ENCODE data around the gene ATOH7. TPM values are rescaled to one million over a fixed set of nuclear protein-coding genes. Genes with fewer than 3 reads are reported as not detected.

The ATOH7 gene
- total RNA-seq, 2 experiments from 2014 or later = 0.21 to 0.57 TPM

- H3K4me3 ChIP-seq (ENCODE audit: low read depth, low read length, poor library complexity, severe bottlenecking) = no peak overlapping the region
- no peak overlapping the region for H3K27ac ChIP-seq (ENCODE audit: low read depth, low read length, poor library complexity, severe bottlenecking)
- no peak for TF ChIP-seq CTCF (conservative IDR thresholded peaks at IDR 0.05; ENCODE audit: low read length)
- no peak for TF ChIP-seq EZH2phosphoT487 (IDR thresholded peaks at IDR 0.05; ENCODE audit: borderline replicate concordance, low read depth, low read length)
- no peak overlapping the region for H2AFZ ChIP-seq (ENCODE audit: low read length)
- ChIA-PET POLR2A (interaction anchor here (0.7 kb wide), 2 partner anchors 14 to 42 kb away, joined by 3 to 7 read pairs; no protein-coding TSS in a partner anchor), CTCF (ENCODE audit: unreplicated experiment) (no interaction called here)
- intact Hi-C loops (cut with micrococcal nuclease; ENCODE audit: unreplicated experiment) = no loop called here
- H3K36me3 ChIP-seq (ENCODE audit: insufficient read depth, low read length) = no peaks in the 10 kb centered on the region
- no peaks in the 10 kb centered on the region for H3K4me1 ChIP-seq (ENCODE audit: insufficient read depth, low read length, poor library complexity, severe bottlenecking)
- H3K9me2 ChIP-seq (ENCODE audit: insufficient read depth, low read length) = no peaks in the 10 kb centered on the region
- no TSS peak for BruUV-seq (replicated peaks)
- DNase-seq (ENCODE audit: low spot score) = no peak
- H3K79me2 ChIP-seq (ENCODE audit: insufficient read depth, low read depth, low read length) = no peaks in the 10 kb centered on the region
- no peak overlapping the region for H3K4me2 ChIP-seq (ENCODE audit: low read length)
- 0 out of 2 replicates have a peak, but pooled peaks cover 3% of the 10 kb centered on the region for H3K9me3 ChIP-seq (ENCODE audit: low read length)
- H4K20me1 ChIP-seq (ENCODE audit: insufficient read depth, low read length) = no peaks in the 10 kb centered on the region
Measured at GRCh38 chr10:68272833-68273232, 40.9 kb upstream of the ATOH7 start.

DNA sequence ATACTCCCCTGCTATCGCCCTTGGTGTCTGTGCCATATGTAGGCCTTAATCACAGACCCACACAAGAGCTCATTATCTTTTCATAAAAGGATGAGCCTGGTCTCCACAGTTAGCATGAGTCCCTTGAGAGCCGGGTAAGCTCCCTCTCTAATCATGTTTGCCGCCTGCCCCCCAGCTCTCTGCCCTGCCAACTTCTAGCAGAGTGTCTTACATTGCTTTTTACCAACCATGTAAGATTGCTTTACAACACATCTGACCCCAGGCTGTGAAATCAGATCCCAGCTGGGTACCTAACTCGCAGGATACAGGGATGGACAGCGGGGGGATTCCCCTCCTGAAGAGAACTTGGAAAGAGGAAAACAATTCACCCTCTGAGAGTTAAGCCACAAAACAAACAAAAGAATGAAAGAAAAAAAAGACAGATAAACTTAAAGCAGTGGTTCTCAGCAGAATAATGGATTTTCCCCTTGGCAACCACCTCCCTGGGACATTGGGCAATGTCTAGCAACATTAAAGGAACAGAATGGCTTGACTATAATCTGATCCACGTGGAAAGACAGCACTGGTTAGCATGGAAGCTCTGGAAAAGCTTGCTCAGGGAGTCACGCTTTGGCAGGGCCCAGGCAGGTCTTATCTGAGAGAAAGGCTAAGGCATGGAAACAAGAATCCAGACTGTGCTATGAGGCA is 39.4 kb upstream of the ATOH7 start:
- no peak for DNase-seq (ENCODE audit: low spot score)
- H4K20me1 ChIP-seq (ENCODE audit: insufficient read depth, low read length) = no peaks in the 10 kb centered on the region
- no TSS peak for BruUV-seq (replicated peaks)
- no peak overlapping the region for H3K4me3 ChIP-seq (ENCODE audit: low read depth, low read length, poor library complexity, severe bottlenecking)
- H3K79me2 ChIP-seq (ENCODE audit: insufficient read depth, low read depth, low read length) = no peaks in the 10 kb centered on the region
- no peaks in the 10 kb centered on the region for H3K36me3 ChIP-seq (ENCODE audit: insufficient read depth, low read length)
- no peak overlapping the region for H2AFZ ChIP-seq (ENCODE audit: low read length)
- ChIA-PET POLR2A (interaction anchor here (0.6 to 1.5 kb wide), 2 partner anchors 13 to 62 kb away, joined by 3 to 5 read pairs; no protein-coding TSS in a partner anchor), CTCF (ENCODE audit: unreplicated experiment) (no interaction called here)
- intact Hi-C loops (cut with micrococcal nuclease; ENCODE audit: unreplicated experiment) = no loop called here
- no peak overlapping the region for H3K4me2 ChIP-seq (ENCODE audit: low read length)
- H3K27ac ChIP-seq (ENCODE audit: low read depth, low read length, poor library complexity, severe bottlenecking) = no peak overlapping the region
- no peaks in the 10 kb centered on the region for H3K9me2 ChIP-seq (ENCODE audit: insufficient read depth, low read length)
- 0 out of 2 replicates have a peak, but pooled peaks cover under 1% of the 10 kb centered on the region for H3K9me3 ChIP-seq (ENCODE audit: low read length)
- no peaks in the 10 kb centered on the region for H3K4me1 ChIP-seq (ENCODE audit: insufficient read depth, low read length, poor library complexity, severe bottlenecking)
- TF ChIP-seq EZH2phosphoT487 (IDR thresholded peaks at IDR 0.05; ENCODE audit: borderline replicate concordance, low read depth, low read length) (no peak), CTCF (conservative IDR thresholded peaks at IDR 0.05; ENCODE audit: low read length) (no peak)
